Ishikawa (cell line): Measurements from ENCODE around the gene DCHS2.

ENCODE experiments used
- CREB1 ChIP-seq: IDR thresholded peaks from 2 replicates; pipeline ENCODE4 v1.6.1; 2012; ENCODE audit warnings: low read depth
- EGR1 ChIP-seq: IDR thresholded peaks from 2 replicates; pipeline ENCODE4 v1.6.1; 2012
- FOXM1 ChIP-seq: IDR thresholded peaks from 2 replicates; pipeline ENCODE4 v1.6.1; 2012; ENCODE audit warnings: low read depth, borderline replicate concordance
- MAX ChIP-seq: IDR thresholded peaks from 2 replicates; pipeline ENCODE4 v1.6.1; 2012
- REST ChIP-seq: IDR thresholded peaks from 2 replicates; pipeline ENCODE4 v1.6.1; 2012; ENCODE audit warnings: low read depth, mild to moderate bottlenecking
- TAF1 ChIP-seq: IDR thresholded peaks from 2 replicates; pipeline ENCODE4 v1.6.1; 2012; ENCODE audit warnings: low read depth, mild to moderate bottlenecking

GRCh38 chr4:154345359-154345758, 146.2 kb downstream of the DCHS2 start:
- no peak for TF ChIP-seq CREB1
- TF ChIP-seq REST, result no peak
- no peak for TF ChIP-seq MAX
- no peak for TF ChIP-seq TAF1
- no peak for TF ChIP-seq EGR1
- no peak for TF ChIP-seq FOXM1
